B cell (primary cell): ENCODE data around the gene TLE2. TPM values are rescaled to one million over a fixed set of nuclear protein-coding genes. Genes with fewer than 3 reads are reported as not detected.
A peak's percentile ranks its signal among the peaks of the same experiment; 100 is the strongest.

Experiments used
- ATAC-seq: fragments of 200-7000 bp; cut with Tn5 transposase; one replicate; pipeline ENCODE4 v1.10.0; 2021; ENCODE audit warnings: low read depth, mild to moderate bottlenecking, moderate number of reproducible peaks, moderate library complexity
- CTCF ChIA-PET: fragments of 350-600 bp; sonication (Branson Sonifier 250); formaldehyde crosslinking; loops from one replicate; lab custom pipeline; 2021; ENCODE audit warnings: antibody characterized with exemption, inconsistent platforms; lab: Charles Lee
- POLR2A ChIA-PET: fragments of 350-600 bp; sonication (Branson Sonifier 250); formaldehyde crosslinking; loops from one replicate; lab custom pipeline; 2021; ENCODE audit warnings: antibody characterized with exemption; lab: Charles Lee
- DNase-seq: peaks from one replicate; pipeline ENCODE4 v3.0.0; 2013
- H2AFZ ChIP-seq: 2 replicates; pipeline ENCODE4 v1.6.1; 2012; ENCODE audit warnings: mild to moderate bottlenecking, low read depth, low read length; ENCODE audit not compliant: insufficient read depth, poor library complexity, severe bottlenecking
- H3K27ac ChIP-seq, 2 donors: 1 replicate in 1 of 2; 2 replicates in 1 of 2; pipeline ENCODE4 v1.5.1; 2012 to 2013; ENCODE audit warnings: low read length in 2 of 2, mild to moderate bottlenecking in 2 of 2, moderate library complexity in 1 of 2
- H3K27me3 ChIP-seq, 4 experiments: fragments of 200-600 bp in 1 of 4; sonication (generic) in 1 of 4; replicated peaks in 1 of 4; 1 replicate in 2 of 4; 2 replicates in 2 of 4; pipeline versions ENCODE4 v1.6.1 to v1.7.0; 2013 to 2016; ENCODE audit warnings: low read length in 3 of 4, mild to moderate bottlenecking in 2 of 4, mixed read lengths in 1 of 4, moderate library complexity in 1 of 4; ENCODE audit not compliant: insufficient read depth in 4 of 4, control insufficient read depth in 3 of 4; ENCODE audit errors: control extremely low read depth in 1 of 4
- H3K36me3 ChIP-seq, 2 experiments: replicated peaks in 1 of 2; 1 replicate in 1 of 2; 2 replicates in 1 of 2; pipeline versions ENCODE4 v1.6.1 to v1.7.1; 2013; ENCODE audit warnings: low read length in 1 of 2; ENCODE audit not compliant: insufficient read depth in 2 of 2, control insufficient read depth in 1 of 2; ENCODE audit errors: control extremely low read depth in 1 of 2, extremely low read depth in 1 of 2
- H3K4me1 ChIP-seq, 2 donors: fragments of 200-600 bp in 1 of 2; sonication (generic) in 1 of 2; 1 replicate in 1 of 2; 2 replicates in 1 of 2; pipeline versions ENCODE4 v1.5.1 to v1.6.1; 2013 to 2017; ENCODE audit warnings: low read length in 2 of 2; ENCODE audit not compliant: control insufficient read depth in 2 of 2, insufficient read depth in 2 of 2
- H3K4me2 ChIP-seq: replicated peaks from 2 replicates; pipeline ENCODE3; 2012; ENCODE audit warnings: mild to moderate bottlenecking, low read depth, low read length; ENCODE audit not compliant: poor library complexity, severe bottlenecking
- H3K4me3 ChIP-seq, 5 experiments: fragments of 200-600 bp in 1 of 5; sonication (generic) in 1 of 5; 1 replicate in 3 of 5; 2 replicates in 2 of 5; pipeline versions ENCODE4 v1.5.1 to v1.7.0; 2011 to 2016; ENCODE audit warnings: low read length in 4 of 5, mild to moderate bottlenecking in 4 of 5, low read depth in 2 of 5, control low read depth in 1 of 5, moderate library complexity in 1 of 5; ENCODE audit not compliant: insufficient read depth in 1 of 5; ENCODE audit errors: control extremely low read depth in 1 of 5, extremely low read depth in 1 of 5
- H3K79me2 ChIP-seq: fragments of 200-600 bp; sonication (generic); one replicate; pipeline ENCODE4 v1.6.0; 2016; ENCODE audit warnings: low read length; ENCODE audit not compliant: control insufficient read depth, insufficient read depth
- H3K9ac ChIP-seq: fragments of 200-600 bp; sonication (generic); 2 replicates; pipeline ENCODE4 v1.6.1; 2017; ENCODE audit warnings: mild to moderate bottlenecking, low read length, moderate library complexity
- H3K9me3 ChIP-seq, 3 donors: one replicate each; pipeline versions ENCODE4 v1.6.1 to v1.7.1; 2013; ENCODE audit warnings: low read length in 2 of 3; ENCODE audit not compliant: control insufficient read depth in 2 of 3, insufficient read depth in 1 of 3; ENCODE audit errors: control extremely low read depth in 1 of 3
- H4K20me1 ChIP-seq: 2 replicates; pipeline ENCODE4 v1.6.0; 2012; ENCODE audit warnings: mild to moderate bottlenecking, low read length; ENCODE audit not compliant: insufficient read depth, control insufficient read depth, poor library complexity, severe bottlenecking
- H3K27ac Mint-ChIP-seq: one replicate; pipeline ENCODE4 v1.8.0; 2021; ENCODE audit warnings: mixed read lengths
- H3K27me3 Mint-ChIP-seq: one replicate; pipeline ENCODE4 v1.8.0; 2021; ENCODE audit warnings: mixed read lengths
- H3K4me1 Mint-ChIP-seq: one replicate; pipeline ENCODE4 v1.8.0; 2021; ENCODE audit warnings: mixed read lengths
- H3K4me3 Mint-ChIP-seq: one replicate; pipeline ENCODE4 v1.8.0; 2021; ENCODE audit warnings: mixed read lengths
- H3K9me3 Mint-ChIP-seq: one replicate; pipeline ENCODE4 v1.8.0; 2022; ENCODE audit warnings: mixed read lengths; ENCODE audit not compliant: insufficient read depth
- EZH2 ChIP-seq: IDR thresholded peaks from 2 replicates; pipeline ENCODE4 v1.6.1; 2012; ENCODE audit warnings: borderline replicate concordance, low read depth, mild to moderate bottlenecking, moderate library complexity, low read length; ENCODE audit not compliant: insufficient read depth, poor library complexity, severe bottlenecking
- WGBS: methylation state at CpG from one replicate; pipeline ENCODE4 v1.1.5; 2013; ENCODE audit warnings: missing lambda C conversion rate; ENCODE audit not compliant: insufficient coverage; 5-methylcytosine and 5-hydroxymethylcytosine counted together
- intact Hi-C: fragments of 100-400 bp; cut with micrococcal nuclease; formaldehyde crosslinking; loops from one replicate; pipeline ENCODE4 v1.10.0; 2022
- polyA plus RNA-seq: library from polyadenylated mRNA; depleted of rRNA; stranded (reverse); fragments of >200 nt; gene quantifications from 2 replicates; pipeline ENCODE4 v1.2.3, GENCODE V29; 2012
- total RNA-seq, 2 donors: library from RNA; stranded (reverse); fragments of 120-200 nt in 1 of 2; gene quantifications; 1 replicate in 1 of 2; 2 replicates in 1 of 2; pipeline versions ENCODE4 v1.2.3 to v1.2.4, GENCODE V29; 2013 to 2022
- TF ChIP-seq, protein P1 (sequence below): fragments of 200-600 bp; IDR thresholded peaks from one replicate; pipeline ENCODE4 v1.8.0; 2022; ENCODE audit warnings: antibody characterized with exemption, mild to moderate bottlenecking

TLE2 gene
- total and polyA plus RNA-seq, 2 donors (not counting 1 experiment from before 2014, with no cell fraction given), result 3.0 to 5.3 TPM

DNA sequence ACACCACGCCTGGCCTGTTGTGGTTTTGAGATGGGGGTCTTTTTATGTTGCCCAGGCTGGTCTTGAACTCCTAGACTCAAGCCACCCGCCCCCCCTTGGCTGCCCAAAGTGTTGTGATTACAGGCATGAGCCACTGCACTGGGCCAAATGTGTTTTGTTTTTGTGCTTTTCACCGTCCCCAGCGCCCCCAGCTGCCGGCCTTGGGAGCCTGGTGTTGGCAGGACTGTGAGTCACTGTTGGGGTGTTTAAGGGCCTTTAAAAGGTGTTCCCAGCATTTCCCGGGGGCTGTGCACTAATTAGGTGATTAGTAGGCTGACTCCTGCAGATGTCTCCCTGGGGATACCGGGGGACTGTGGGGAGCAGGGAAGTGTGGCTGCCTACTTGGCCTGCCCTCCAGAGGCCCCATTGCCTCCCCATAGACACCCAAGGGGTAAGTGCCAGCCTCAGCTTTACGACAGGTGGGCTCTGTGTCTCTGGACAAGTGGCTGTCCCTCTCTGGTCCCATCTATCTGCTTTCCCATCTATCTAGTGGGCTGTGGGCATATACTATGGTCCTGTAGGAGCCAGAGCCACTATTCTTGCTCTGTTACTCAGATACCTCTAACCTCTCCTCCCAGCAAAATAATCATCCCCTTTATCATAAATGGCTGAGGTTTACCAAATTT lies 45.0 kb upstream of the TLE2 start:
- peaks cover 12% of the 10 kb centered on the region for H3K4me1 Mint-ChIP-seq
- H2AFZ ChIP-seq, result no peak overlapping the region
- no peak overlapping the region for H3K4me2 ChIP-seq
- intact Hi-C loops, result loop anchor here (10.0 kb wide), 2 partner anchors 91 to 109 kb away; no protein-coding TSS in a partner anchor
- H3K9ac ChIP-seq, result no peak overlapping the region
- CTCF ChIA-PET, result interaction anchor here (0.7 to 6.8 kb wide), 7 partner anchors 17 to 123 kb away, joined by 3 to 73 read pairs (median 4); no protein-coding TSS in a partner anchor
- peaks cover 0 to 8% (median 2%) of the 10 kb centered on the region in 4 experiments for H3K27me3 ChIP-seq
- no peaks in the 10 kb centered on the region for H4K20me1 ChIP-seq
- no peak overlapping the region for H3K4me3 Mint-ChIP-seq
- POLR2A ChIA-PET, result interaction anchor here (0.6 to 2.0 kb wide), 3 partner anchors 11 to 97 kb away, joined by 4 read pairs; no protein-coding TSS in a partner anchor
- no peak overlapping the region for H3K27ac Mint-ChIP-seq
- DNase-seq, result no peak
- H3K4me3 ChIP-seq, result no peak overlapping the region
- H3K9me3 ChIP-seq, result no peaks in the 10 kb centered on the region
- peak; percentile 38 for ATAC-seq
- no peak overlapping the region for H3K27ac ChIP-seq
- H3K4me1 ChIP-seq, result peaks cover 0 to 21% of the 10 kb centered on the region in 2 donors
- no peak for TF ChIP-seq EZH2
- TF ChIP-seq, protein P1, sequence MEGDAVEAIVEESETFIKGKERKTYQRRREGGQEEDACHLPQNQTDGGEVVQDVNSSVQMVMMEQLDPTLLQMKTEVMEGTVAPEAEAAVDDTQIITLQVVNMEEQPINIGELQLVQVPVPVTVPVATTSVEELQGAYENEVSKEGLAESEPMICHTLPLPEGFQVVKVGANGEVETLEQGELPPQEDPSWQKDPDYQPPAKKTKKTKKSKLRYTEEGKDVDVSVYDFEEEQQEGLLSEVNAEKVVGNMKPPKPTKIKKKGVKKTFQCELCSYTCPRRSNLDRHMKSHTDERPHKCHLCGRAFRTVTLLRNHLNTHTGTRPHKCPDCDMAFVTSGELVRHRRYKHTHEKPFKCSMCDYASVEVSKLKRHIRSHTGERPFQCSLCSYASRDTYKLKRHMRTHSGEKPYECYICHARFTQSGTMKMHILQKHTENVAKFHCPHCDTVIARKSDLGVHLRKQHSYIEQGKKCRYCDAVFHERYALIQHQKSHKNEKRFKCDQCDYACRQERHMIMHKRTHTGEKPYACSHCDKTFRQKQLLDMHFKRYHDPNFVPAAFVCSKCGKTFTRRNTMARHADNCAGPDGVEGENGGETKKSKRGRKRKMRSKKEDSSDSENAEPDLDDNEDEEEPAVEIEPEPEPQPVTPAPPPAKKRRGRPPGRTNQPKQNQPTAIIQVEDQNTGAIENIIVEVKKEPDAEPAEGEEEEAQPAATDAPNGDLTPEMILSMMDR, result no peak
- H3K9me3 Mint-ChIP-seq, result no peaks in the 10 kb centered on the region
- H3K36me3 ChIP-seq, result no peaks in the 10 kb centered on the region
- 61% methylated on average over 7 of the region's 8 CpGs for WGBS
- H3K27me3 Mint-ChIP-seq, result no peaks in the 10 kb centered on the region
- no peaks in the 10 kb centered on the region for H3K79me2 ChIP-seq

DNA sequence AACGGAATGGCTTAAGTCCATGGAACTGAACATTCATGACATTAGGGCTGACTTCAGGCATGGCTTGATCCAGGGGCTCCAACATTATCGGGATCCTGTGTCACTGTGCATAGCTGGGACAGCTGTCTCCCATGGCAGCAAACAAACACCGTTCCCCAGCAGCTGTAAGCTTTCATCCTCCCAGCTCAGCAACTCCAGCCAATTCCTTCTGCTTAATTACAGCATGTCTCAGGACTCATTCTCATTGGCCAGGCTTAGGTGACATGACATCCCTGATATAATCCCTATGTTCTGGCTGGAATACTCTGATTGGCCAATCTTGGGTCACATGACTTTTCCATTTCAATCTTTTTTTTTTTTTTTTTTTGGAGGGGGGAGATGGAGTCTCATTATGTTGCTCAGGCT lies 44.1 kb upstream of the TLE2 start:
- H3K27ac ChIP-seq, result no peak overlapping the region
- H3K4me1 Mint-ChIP-seq, result peaks cover 14% of the 10 kb centered on the region

More for the DNA sequence above, 44.1 kb upstream of the TLE2 start:
- Histone ChIP-seq H3K4me2 (no peak overlapping the region), H3K9me3 (no peaks in the 10 kb centered on the region), H3K4me3 (no peak overlapping the region), H3K27me3 (peaks cover 0 to 8% (median 2%) of the 10 kb centered on the region in 4 experiments), H3K36me3 (no peaks in the 10 kb centered on the region), H3K4me1 (peaks cover 0 to 24% of the 10 kb centered on the region in 2 donors), H3K9ac (no peak overlapping the region), H2AFZ (no peak overlapping the region), H3K79me2 (no peaks in the 10 kb centered on the region), H4K20me1 (no peaks in the 10 kb centered on the region)
- Mint-ChIP-seq H3K9me3 (no peaks in the 10 kb centered on the region), H3K27ac (no peak overlapping the region), H3K27me3 (no peaks in the 10 kb centered on the region), H3K4me3 (no peak overlapping the region)
- WGBS, result 76% methylated on average over 3 of the region's 3 CpGs
- no peak for TF ChIP-seq EZH2
- TF ChIP-seq, protein P1, result no peak
- DNase-seq, result no peak
- no peak for ATAC-seq
- intact Hi-C loops, result loop anchor here (10.0 kb wide), 2 partner anchors 92 to 108 kb away; no protein-coding TSS in a partner anchor
- ChIA-PET POLR2A (interaction anchor here (0.6 to 1.2 kb wide), 3 partner anchors 12 to 98 kb away, joined by 4 to 9 read pairs (median 4); no protein-coding TSS in a partner anchor), CTCF (interaction anchor here (0.7 to 6.8 kb wide), 10 partner anchors 15 to 531 kb away, joined by 3 to 73 read pairs (median 4); no protein-coding TSS in a partner anchor)
